GM10266 (cell line): ENCODE results near the gene CPXM2.

ENCODE experiments used
- DNase-seq: peaks from one replicate; pipeline ENCODE4 v3.0.0; 2012; ENCODE audit errors: extremely low spot score
- TF ChIP-seq, protein P1 (sequence below): IDR thresholded peaks from 2 replicates; pipeline ENCODE4 v1.5.1; 2012; ENCODE audit warnings: mild to moderate bottlenecking, low read depth; ENCODE audit not compliant: control insufficient read depth, insufficient read depth; ENCODE audit errors: missing control alignments

The CPXM2 gene

DNA sequence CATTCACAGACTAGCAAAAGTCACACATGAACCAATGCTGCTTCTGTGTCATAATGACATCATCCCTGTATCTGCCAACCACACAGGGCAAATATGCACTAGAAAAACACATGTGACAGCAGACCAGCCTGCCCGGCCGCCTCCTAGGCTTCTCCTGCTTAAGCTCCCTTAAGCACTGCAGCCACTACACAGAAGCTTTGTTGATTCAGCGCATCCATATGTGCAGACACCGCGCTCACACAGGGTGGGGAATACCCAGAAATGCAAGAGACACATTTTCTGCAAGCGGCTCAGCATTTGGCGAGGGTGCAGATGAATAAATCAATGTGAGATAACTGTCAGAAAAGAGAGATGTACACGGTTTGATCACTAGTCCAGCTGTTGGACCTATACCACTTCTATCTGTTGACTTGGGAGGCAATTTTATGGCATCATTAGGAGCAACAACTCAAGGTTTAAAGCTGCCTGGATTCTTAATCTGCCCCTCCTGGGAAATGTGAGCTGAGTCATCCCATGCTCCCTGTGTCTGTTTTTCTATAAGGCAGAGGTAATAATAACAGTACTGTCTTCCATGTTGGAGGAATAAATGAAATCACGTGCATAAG is 33.4 kb downstream of the CPXM2 start:
- TF ChIP-seq, protein P1, sequence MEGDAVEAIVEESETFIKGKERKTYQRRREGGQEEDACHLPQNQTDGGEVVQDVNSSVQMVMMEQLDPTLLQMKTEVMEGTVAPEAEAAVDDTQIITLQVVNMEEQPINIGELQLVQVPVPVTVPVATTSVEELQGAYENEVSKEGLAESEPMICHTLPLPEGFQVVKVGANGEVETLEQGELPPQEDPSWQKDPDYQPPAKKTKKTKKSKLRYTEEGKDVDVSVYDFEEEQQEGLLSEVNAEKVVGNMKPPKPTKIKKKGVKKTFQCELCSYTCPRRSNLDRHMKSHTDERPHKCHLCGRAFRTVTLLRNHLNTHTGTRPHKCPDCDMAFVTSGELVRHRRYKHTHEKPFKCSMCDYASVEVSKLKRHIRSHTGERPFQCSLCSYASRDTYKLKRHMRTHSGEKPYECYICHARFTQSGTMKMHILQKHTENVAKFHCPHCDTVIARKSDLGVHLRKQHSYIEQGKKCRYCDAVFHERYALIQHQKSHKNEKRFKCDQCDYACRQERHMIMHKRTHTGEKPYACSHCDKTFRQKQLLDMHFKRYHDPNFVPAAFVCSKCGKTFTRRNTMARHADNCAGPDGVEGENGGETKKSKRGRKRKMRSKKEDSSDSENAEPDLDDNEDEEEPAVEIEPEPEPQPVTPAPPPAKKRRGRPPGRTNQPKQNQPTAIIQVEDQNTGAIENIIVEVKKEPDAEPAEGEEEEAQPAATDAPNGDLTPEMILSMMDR = no peak
- no peak for DNase-seq

DNA sequence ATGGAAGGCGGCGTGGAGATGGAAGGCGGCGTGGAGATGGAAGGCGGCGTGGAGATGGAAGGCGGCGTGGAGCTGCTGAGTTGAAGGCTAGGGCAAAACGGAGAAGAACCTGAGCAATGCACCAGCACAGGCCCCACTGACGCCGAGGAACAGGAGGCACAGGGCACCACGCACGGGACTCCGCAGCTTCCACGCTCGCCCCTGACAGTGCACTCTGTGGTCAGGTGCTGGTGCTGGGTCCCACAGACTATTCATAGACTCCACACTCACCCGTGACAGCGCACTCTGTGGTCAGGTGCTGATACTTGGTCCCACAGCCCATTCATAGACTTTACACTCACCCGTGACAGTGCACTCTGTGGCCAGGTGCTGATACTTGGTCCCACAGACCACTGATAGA is 34.0 kb downstream of the CPXM2 start:
- TF ChIP-seq, protein P1 = no peak
- no peak for DNase-seq

DNA sequence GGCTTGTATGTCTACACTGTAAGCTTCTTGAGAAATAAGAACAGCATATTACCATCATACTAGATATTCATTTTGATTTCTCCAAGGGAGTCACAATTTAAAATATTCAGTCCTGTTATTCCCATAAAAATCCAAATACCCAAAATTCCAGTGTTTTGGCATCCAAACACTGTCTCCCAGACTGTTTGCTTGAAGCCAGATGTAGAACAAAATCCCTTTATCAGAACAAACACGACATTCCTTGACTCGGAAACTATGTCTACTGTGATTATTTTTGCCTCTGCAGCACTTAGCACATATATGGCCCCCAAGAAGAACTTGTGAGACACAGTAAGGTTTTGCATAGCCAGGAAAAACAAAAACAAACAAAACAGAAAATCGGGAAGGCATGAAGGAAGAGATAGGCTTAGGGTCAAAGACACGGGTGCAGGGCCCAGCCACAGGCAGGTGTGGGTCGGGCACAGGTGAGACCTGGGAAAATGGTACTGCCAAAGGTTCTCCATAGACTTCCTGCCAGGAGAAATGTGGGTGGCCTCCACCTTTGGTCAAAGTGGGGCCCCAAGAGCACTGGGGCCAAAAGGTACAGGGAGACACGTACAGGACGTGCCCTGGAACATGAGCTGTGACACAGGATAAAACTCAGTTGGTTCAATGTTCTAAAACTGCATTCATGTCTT is 36.5 kb downstream of the CPXM2 start:
- no peak for DNase-seq
- TF ChIP-seq, protein P1 = no peak

DNA sequence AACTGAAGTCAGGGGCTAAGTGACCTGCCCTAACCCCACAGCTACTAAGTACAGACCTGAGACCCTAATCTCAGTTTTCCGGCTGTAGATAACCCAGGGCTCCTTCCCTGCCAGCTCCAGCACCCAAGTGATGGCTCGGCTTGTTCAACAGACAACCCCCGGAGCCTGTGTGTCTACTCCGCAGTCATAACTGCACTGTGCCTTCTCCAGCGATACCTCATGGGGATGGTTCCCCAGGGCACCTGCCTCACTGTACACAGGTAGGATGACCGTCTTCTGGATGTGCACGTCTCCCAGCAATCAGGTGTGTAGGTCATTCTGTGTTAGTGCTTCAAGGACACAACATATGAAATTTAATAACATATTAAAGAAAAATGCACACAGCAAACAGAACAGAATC is 37.1 kb downstream of the CPXM2 start:
- no peak for DNase-seq
- TF ChIP-seq, protein P1 = no peak

DNA sequence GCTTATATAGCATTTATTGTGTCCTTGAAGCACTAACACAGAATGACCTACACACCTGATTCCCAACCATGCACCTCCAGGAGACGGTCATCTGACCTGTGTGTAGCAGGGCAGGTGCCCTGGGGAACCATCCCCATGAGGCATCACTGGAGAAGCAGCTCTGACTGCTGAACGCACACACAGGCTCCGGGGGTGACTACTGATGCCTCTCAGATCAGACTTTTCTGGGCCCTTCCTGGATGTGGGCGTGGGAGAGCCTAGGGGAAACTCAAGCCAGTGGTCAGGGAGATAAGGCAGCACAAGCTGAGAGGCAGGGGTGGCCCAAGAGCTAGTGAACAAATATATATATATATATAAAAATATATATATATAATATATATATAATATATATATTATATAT is 37.6 kb downstream of the CPXM2 start:
- TF ChIP-seq, protein P1 = no peak
- DNase-seq = no peak

DNA sequence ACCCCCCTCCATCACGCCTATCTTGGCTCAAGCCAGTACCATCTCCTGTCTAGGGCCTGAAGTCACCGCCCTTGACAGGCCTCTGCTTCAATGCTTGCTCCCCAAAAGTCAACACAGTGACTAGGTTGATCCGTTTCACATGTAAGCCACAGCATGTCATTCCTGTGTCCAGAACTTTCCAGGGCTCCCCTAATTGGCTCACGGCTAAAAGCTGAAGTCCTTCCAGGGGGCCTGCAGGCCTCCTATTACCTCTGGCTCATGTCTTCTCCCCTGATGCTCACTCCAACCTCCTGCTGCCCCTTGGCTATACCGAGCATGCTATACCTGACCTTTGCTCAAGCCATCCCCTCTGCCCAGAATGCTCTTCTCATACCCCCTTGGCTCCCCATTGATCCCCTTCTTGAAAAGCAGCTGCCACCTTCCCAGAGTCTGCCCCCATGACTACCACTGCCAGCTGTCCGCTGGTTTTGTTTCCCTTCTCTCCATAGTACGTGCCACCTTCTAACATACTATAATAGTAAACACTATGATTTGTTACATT is 39.1 kb downstream of the CPXM2 start:
- no peak for DNase-seq
- TF ChIP-seq, protein P1 = no peak
